SK-N-SH treated with all-trans-retinoic acid at 6 μM for 48 hours (cell line): Measurements from ENCODE around the gene VSTM4.

Experiments used
- BACH2 ChIP-seq: fragments of 250-450 bp; sonication (Bioruptor Pico); IDR thresholded peaks from 2 replicates; pipeline ENCODE4 v1.9.0; 2021; ENCODE audit warnings: mild to moderate bottlenecking, borderline replicate concordance
- CREB5 ChIP-seq: fragments of 250-450 bp; sonication (Bioruptor Pico); IDR thresholded peaks from 2 replicates; pipeline ENCODE4 v1.5.1; 2020; ENCODE audit warnings: low read depth, mild to moderate bottlenecking, moderate library complexity
- CSDC2 ChIP-seq: fragments of 250-450 bp; sonication (Bioruptor Pico); IDR thresholded peaks from 2 replicates; pipeline ENCODE4 v1.5.0; 2020; ENCODE audit warnings: mild to moderate bottlenecking, moderate library complexity
- GLIS3 ChIP-seq: fragments of 250-450 bp; sonication (Bioruptor Pico); IDR thresholded peaks from 2 replicates; pipeline ENCODE4 v1.5.0; 2020; ENCODE audit warnings: mild to moderate bottlenecking, moderate library complexity
- ISL1 ChIP-seq: fragments of 250-450 bp; sonication (Bioruptor Pico); IDR thresholded peaks from 2 replicates; pipeline ENCODE4 v2.1.2; 2022; ENCODE audit warnings: mild to moderate bottlenecking, moderate library complexity
- POU6F1 ChIP-seq: fragments of 250-450 bp; sonication (Bioruptor Pico); IDR thresholded peaks from 2 replicates; pipeline ENCODE4 v1.8.0; 2021; ENCODE audit warnings: low read depth, mild to moderate bottlenecking, moderate library complexity, borderline replicate concordance
- PPARA ChIP-seq: fragments of 250-450 bp; sonication (Bioruptor Pico); IDR thresholded peaks from 2 replicates; pipeline ENCODE4 v1.5.0; 2020; ENCODE audit warnings: mild to moderate bottlenecking, borderline replicate concordance
- RARB ChIP-seq: fragments of 250-450 bp; sonication (Bioruptor Pico); IDR thresholded peaks from 2 replicates; pipeline ENCODE4 v1.8.0; 2021; ENCODE audit warnings: mild to moderate bottlenecking, moderate library complexity
- TCF4 ChIP-seq: fragments of 250-450 bp; sonication (Bioruptor Pico); IDR thresholded peaks from 2 replicates; pipeline ENCODE4 v1.8.0; 2021; ENCODE audit warnings: mild to moderate bottlenecking, moderate library complexity, borderline replicate concordance
- ZC3H10 ChIP-seq: fragments of 250-450 bp; sonication (Bioruptor Pico); IDR thresholded peaks from 2 replicates; pipeline ENCODE4 v1.5.1; 2021; ENCODE audit warnings: mild to moderate bottlenecking, moderate library complexity
- ZFP30 ChIP-seq: fragments of 450-650 bp; formaldehyde crosslinking; IDR thresholded peaks from 2 replicates; pipeline ENCODE4 v1.5.0; 2022; ENCODE audit warnings: mild to moderate bottlenecking, moderate library complexity

- TF ChIP-seq ZC3H10 (CRISPR knock-in tag) = no peak
- TF ChIP-seq ISL1 (CRISPR knock-in tag) = no peak
- TF ChIP-seq POU6F1 (CRISPR knock-in tag) = no peak
- no peak for TF ChIP-seq GLIS3 (CRISPR knock-in tag)
- no peak for TF ChIP-seq RARB (CRISPR knock-in tag)
- no peak for TF ChIP-seq ZFP30 (CRISPR knock-in tag)
- no peak for TF ChIP-seq CSDC2 (CRISPR knock-in tag)
- TF ChIP-seq CREB5 (CRISPR knock-in tag) = no peak
- TF ChIP-seq PPARA = no peak
- no peak for TF ChIP-seq BACH2 (CRISPR knock-in tag)
- TF ChIP-seq TCF4 = no peak
Observed at GRCh38 chr10:49050906-49051305, 64.4 kb downstream of the VSTM4 start.
